SK-N-SH treated with all-trans-retinoic acid at 6 μM for 48 hours (cell line): ENCODE data around the gene PFDN5.

Source experiments
- ATAC-seq: fragments of 200-7000 bp; cut with Tn5 transposase; 3 replicates; pipeline ENCODE4 v1.9.1; 2020; ENCODE audit warnings: mild to moderate bottlenecking, moderate library complexity
- ARNTL ChIP-seq: fragments of 450-650 bp; formaldehyde crosslinking; IDR thresholded peaks from 2 replicates; pipeline ENCODE4 v1.5.0; 2020; ENCODE audit warnings: low read depth, mild to moderate bottlenecking, moderate library complexity, borderline replicate concordance
- BACH2 ChIP-seq: fragments of 250-450 bp; sonication (Bioruptor Pico); IDR thresholded peaks from 2 replicates; pipeline ENCODE4 v1.9.0; 2021; ENCODE audit warnings: mild to moderate bottlenecking, borderline replicate concordance
- CSDC2 ChIP-seq: fragments of 250-450 bp; sonication (Bioruptor Pico); IDR thresholded peaks from 2 replicates; pipeline ENCODE4 v1.5.0; 2020; ENCODE audit warnings: mild to moderate bottlenecking, moderate library complexity
- CSRNP3 ChIP-seq: fragments of 250-450 bp; sonication (Bioruptor Pico); IDR thresholded peaks from 2 replicates; pipeline ENCODE4 v1.5.1; 2021; ENCODE audit warnings: mild to moderate bottlenecking, moderate library complexity
- ESRRG ChIP-seq: fragments of 250-450 bp; sonication (Bioruptor Pico); IDR thresholded peaks from 2 replicates; pipeline ENCODE4 v1.6.1; 2021; ENCODE audit warnings: mild to moderate bottlenecking
- GLIS3 ChIP-seq: fragments of 250-450 bp; sonication (Bioruptor Pico); IDR thresholded peaks from 2 replicates; pipeline ENCODE4 v1.5.0; 2020; ENCODE audit warnings: mild to moderate bottlenecking, moderate library complexity
- ISL1 ChIP-seq: fragments of 250-450 bp; sonication (Bioruptor Pico); IDR thresholded peaks from 2 replicates; pipeline ENCODE4 v2.1.2; 2022; ENCODE audit warnings: mild to moderate bottlenecking, moderate library complexity
- OSR1 ChIP-seq: fragments of 250-450 bp; sonication (Bioruptor Pico); IDR thresholded peaks from 2 replicates; pipeline ENCODE4 v1.8.0; 2022; ENCODE audit warnings: moderate library complexity, mild to moderate bottlenecking, inconsistent platforms
- PATZ1 ChIP-seq: fragments of 250-450 bp; sonication (Bioruptor Pico); IDR thresholded peaks from 2 replicates; pipeline ENCODE4 v1.8.0; 2020; ENCODE audit warnings: mild to moderate bottlenecking, moderate library complexity, borderline replicate concordance
- POU6F1 ChIP-seq: fragments of 250-450 bp; sonication (Bioruptor Pico); IDR thresholded peaks from 2 replicates; pipeline ENCODE4 v1.8.0; 2021; ENCODE audit warnings: low read depth, mild to moderate bottlenecking, moderate library complexity, borderline replicate concordance
- RARB ChIP-seq: fragments of 250-450 bp; sonication (Bioruptor Pico); IDR thresholded peaks from 2 replicates; pipeline ENCODE4 v1.8.0; 2021; ENCODE audit warnings: mild to moderate bottlenecking, moderate library complexity
- SNAI2 ChIP-seq: fragments of 250-450 bp; sonication (Bioruptor Pico); IDR thresholded peaks from 2 replicates; pipeline ENCODE4 v1.5.0; 2020; ENCODE audit warnings: mild to moderate bottlenecking, moderate library complexity
- TCF4 ChIP-seq: fragments of 250-450 bp; sonication (Bioruptor Pico); IDR thresholded peaks from 2 replicates; pipeline ENCODE4 v1.8.0; 2021; ENCODE audit warnings: mild to moderate bottlenecking, moderate library complexity, borderline replicate concordance
- TOX ChIP-seq: fragments of 250-450 bp; sonication (Bioruptor Pico); IDR thresholded peaks from 2 replicates; pipeline ENCODE4 v1.8.0; 2021; ENCODE audit warnings: mild to moderate bottlenecking, moderate library complexity, borderline replicate concordance
- TSHZ2 ChIP-seq: fragments of 250-450 bp; sonication (Bioruptor Pico); IDR thresholded peaks from 2 replicates; pipeline ENCODE4 v1.5.0; 2020; ENCODE audit warnings: mild to moderate bottlenecking, moderate library complexity
- ZC3H10 ChIP-seq: fragments of 250-450 bp; sonication (Bioruptor Pico); IDR thresholded peaks from 2 replicates; pipeline ENCODE4 v1.5.1; 2021; ENCODE audit warnings: mild to moderate bottlenecking, moderate library complexity
- ZFP3 ChIP-seq: fragments of 250-450 bp; sonication (Bioruptor Pico); IDR thresholded peaks from 2 replicates; pipeline ENCODE4 v1.5.0; 2020; ENCODE audit warnings: mild to moderate bottlenecking, moderate library complexity
- ZFP30 ChIP-seq: fragments of 450-650 bp; formaldehyde crosslinking; IDR thresholded peaks from 2 replicates; pipeline ENCODE4 v1.5.0; 2022; ENCODE audit warnings: mild to moderate bottlenecking, moderate library complexity
- ZNF70 ChIP-seq: fragments of 450-650 bp; formaldehyde crosslinking; IDR thresholded peaks from 2 replicates; pipeline ENCODE4 v1.5.0; 2020; ENCODE audit warnings: mild to moderate bottlenecking, moderate library complexity
- ZNF8 ChIP-seq: fragments of 450-650 bp; formaldehyde crosslinking; IDR thresholded peaks from 2 replicates; pipeline ENCODE4 v1.5.0; 2020; ENCODE audit warnings: mild to moderate bottlenecking, moderate library complexity

Gene PFDN5

GRCh38 chr12:53308276-53308675 is 12.9 kb downstream of the PFDN5 start:
- TF ChIP-seq ZNF8 (CRISPR knock-in tag) (no peak), ZFP3 (CRISPR knock-in tag) (no peak), SNAI2 (no peak), OSR1 (CRISPR knock-in tag) (no peak), TOX (CRISPR knock-in tag) (no peak), BACH2 (CRISPR knock-in tag) (no peak), ZFP30 (CRISPR knock-in tag) (no peak)
- ATAC-seq, result no peak

GRCh38 chr12:53313996-53314395 is 18.7 kb downstream of the PFDN5 start:
- TF ChIP-seq OSR1 (CRISPR knock-in tag) (no peak), PATZ1 (CRISPR knock-in tag) (no peak), ARNTL (no peak), ZFP30 (CRISPR knock-in tag) (no peak), TOX (CRISPR knock-in tag) (no peak), BACH2 (CRISPR knock-in tag) (no peak), ZC3H10 (CRISPR knock-in tag) (no peak), ZFP3 (CRISPR knock-in tag) (no peak), ZNF8 (CRISPR knock-in tag) (no peak), ZNF70 (CRISPR knock-in tag) (no peak), POU6F1 (CRISPR knock-in tag) (no peak), TSHZ2 (no peak), ISL1 (no peak), ESRRG (CRISPR knock-in tag) (no peak), SNAI2 (no peak)
- no peak for ATAC-seq

- no peak for ATAC-seq
Observed at GRCh38 chr12:53320352-53321195, 25.2 kb downstream of the PFDN5 start.

More at GRCh38 chr12:53320352-53321195, 25.2 kb downstream of the PFDN5 start:
- TF ChIP-seq CSDC2 (CRISPR knock-in tag) (no peak), ISL1 (no peak), ZNF8 (CRISPR knock-in tag) (no peak), RARB (CRISPR knock-in tag) (no peak), SNAI2 (no peak), ZNF70 (CRISPR knock-in tag) (no peak), TCF4 (no peak), ARNTL (no peak), CSRNP3 (CRISPR knock-in tag) (no peak), OSR1 (CRISPR knock-in tag) (no peak), GLIS3 (CRISPR knock-in tag) (no peak)
